Spleen (tissue), 7 donors: ENCODE data around the gene ZNF746.

Experiments
- CTCF ChIP-seq, 11 experiments: fragments of 200-600 bp in 7 of 11; fragments of 450-650 bp in 4 of 11; sonication (generic) in 4 of 11; IDR thresholded peaks in 8 of 11; conservative IDR thresholded peaks in 3 of 11; 1 replicate in 7 of 11; 2 replicates in 4 of 11; pipeline versions ENCODE4 v1.4.0 to v1.8.0; 2016 to 2021; ENCODE audit warnings: antibody characterized with exemption in 11 of 11, inconsistent platforms in 4 of 11, mild to moderate bottlenecking in 1 of 11
- POLR2A ChIP-seq, 3 donors: fragments of 450-650 bp; IDR thresholded peaks; one replicate each; pipeline ENCODE4 v1.5.1; 2017; ENCODE audit warnings: antibody characterized with exemption in 3 of 3, mild to moderate bottlenecking in 1 of 3
- donor health status: DM: no; HTN: no; CAD: no; lungs with moderate emphysema.
- donor health status: DM: no; HTN: no; CAD: no.
- donor health status: DM: no; HTN: no; CAD: no.

DNA sequence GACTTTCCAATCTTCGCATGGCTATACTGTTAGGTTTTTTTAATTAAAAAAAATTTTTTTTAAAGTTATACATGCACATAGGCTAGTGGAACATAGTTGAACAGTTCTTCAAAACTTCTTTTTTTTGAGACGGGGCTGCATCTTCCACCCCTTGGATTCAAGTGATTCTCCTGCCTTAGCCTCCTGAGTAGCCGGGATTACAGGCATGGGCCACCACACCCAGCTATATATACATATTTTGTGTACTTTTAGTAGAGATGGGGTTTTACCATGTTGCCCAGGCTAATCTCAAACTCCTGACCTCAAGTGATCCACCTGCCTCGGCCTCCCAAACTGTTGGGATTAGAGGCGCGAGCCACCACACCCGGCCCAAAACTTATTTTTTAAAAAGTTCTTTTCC lies 54.1 kb downstream of the ZNF746 start:
- no peak for TF ChIP-seq CTCF (IDR thresholded peaks at IDR 0.05 in 8 of 11, conservative IDR thresholded peaks at IDR 0.05 in 3 of 11)
- no peak for TF ChIP-seq POLR2A (IDR thresholded peaks at IDR 0.05)
